ENCODE results near the gene PAPSS2. TPM values are rescaled to one million over a fixed set of nuclear protein-coding genes. Genes with fewer than 3 reads are reported as not detected.

Gene PAPSS2
- total and polyA plus RNA-seq, 4 donors = 24.3 to 86.5 (median 59.3) TPM

DNA sequence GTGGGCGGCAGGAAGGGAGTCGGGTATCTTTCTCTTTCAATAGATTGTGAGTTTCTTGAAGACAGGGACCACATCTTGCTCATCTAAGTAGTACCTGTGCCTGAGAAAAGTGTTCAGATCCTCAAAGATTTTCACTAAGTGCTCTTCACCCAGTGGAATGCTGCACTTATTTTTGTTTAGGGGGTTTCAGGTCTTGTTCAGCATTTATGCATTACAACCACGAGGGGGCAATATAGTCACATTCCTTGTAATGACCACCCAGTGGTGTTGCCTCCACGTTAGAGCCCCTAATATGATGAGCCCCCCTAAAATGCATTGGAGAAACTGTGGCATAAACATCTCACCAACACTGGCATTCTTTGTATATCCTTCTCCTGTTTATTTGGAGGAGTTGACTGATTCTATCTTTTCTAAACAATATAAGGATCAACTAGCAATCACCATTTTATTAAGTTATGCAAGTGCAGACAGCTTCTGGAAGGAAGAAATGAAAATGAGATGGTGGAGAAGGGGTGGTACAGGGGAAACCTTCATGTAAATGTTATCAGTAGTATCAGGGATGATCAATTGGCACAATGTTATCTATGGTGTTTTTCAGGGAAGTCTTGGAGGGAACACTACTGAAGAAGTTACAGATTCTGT, 3.1 kb upstream of the PAPSS2 start (continued):
- TF ChIP-seq RAD21 (IDR thresholded peaks at IDR 0.05) = peak; percentile 86 to 90
- no peak for TF ChIP-seq HNF4G (IDR thresholded peaks at IDR 0.05)
- no peak for TF ChIP-seq RXRA (IDR thresholded peaks at IDR 0.05)
- no peak for TF ChIP-seq JUND (IDR thresholded peaks at IDR 0.05)
- no peak for TF ChIP-seq GABPA (IDR thresholded peaks at IDR 0.05 in 1 of 2, conservative IDR thresholded peaks at IDR 0.05 in 1 of 2)

DNA sequence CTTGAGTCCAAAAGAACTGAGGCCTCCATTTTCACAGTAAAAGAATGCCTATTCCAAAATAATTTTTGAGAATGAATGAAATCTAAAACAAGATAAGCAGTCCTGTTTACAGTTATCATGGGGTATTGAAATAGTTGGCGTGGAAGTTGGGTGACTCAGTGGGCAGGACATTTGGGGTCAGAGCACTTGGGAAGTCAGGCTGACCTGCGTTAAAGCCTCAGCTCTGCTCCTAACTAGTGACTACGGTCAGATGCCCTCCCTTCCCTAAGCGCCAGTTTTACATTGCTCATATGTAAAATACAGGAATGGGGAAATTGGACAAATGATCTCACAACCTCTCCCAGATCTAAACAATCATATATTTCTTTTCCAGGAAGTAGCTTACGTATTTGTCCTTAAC, 2.3 kb upstream of the PAPSS2 start:
- Histone ChIP-seq H3K27ac (ENCODE audit: low read depth in 1 of 2, low read length in 2 of 2) (peak overlapping the region; percentile 1 to 12), H3K9me3 (ENCODE audit: control insufficient read depth in 4 of 4, low read length in 3 of 4) (no peaks in the 10 kb centered on the region), H3K27me3 (ENCODE audit: control insufficient read depth in 4 of 4, insufficient read depth in 4 of 4, low read length in 3 of 4) (no peaks in the 10 kb centered on the region), H3K4me1 (ENCODE audit: control insufficient read depth in 4 of 4, insufficient read depth in 4 of 4, low read length in 3 of 4) (peaks cover 5 to 36% (median 15%) of the 10 kb centered on the region in 4 donors), H3K36me3 (ENCODE audit: control insufficient read depth in 4 of 4, insufficient read depth in 3 of 4, low read depth in 1 of 4, low read length in 3 of 4) (no peaks in the 10 kb centered on the region), H3K4me3 (ENCODE audit: low read depth in 1 of 3, low read length in 3 of 3) (no peak overlapping the region), H3K9ac (ENCODE audit: low read depth in 1 of 2, low read length in 2 of 2) (peak overlapping the region in 1 of 2 donors; percentile 1)
- DNase-seq (ENCODE audit: low spot score) = no peak
- TF ChIP-seq, protein P1, sequence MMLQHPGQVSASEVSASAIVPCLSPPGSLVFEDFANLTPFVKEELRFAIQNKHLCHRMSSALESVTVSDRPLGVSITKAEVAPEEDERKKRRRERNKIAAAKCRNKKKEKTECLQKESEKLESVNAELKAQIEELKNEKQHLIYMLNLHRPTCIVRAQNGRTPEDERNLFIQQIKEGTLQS (IDR thresholded peaks at IDR 0.05) = no peak
- TF ChIP-seq NR2F2 (IDR thresholded peaks at IDR 0.05) (peak; percentile 72), TAF1 (conservative IDR thresholded peaks at IDR 0.05) (no peak), FOXA2 (IDR thresholded peaks at IDR 0.05) (no peak), FOXA1 (IDR thresholded peaks at IDR 0.05) (no peak), HNF4A (conservative IDR thresholded peaks at IDR 0.05) (no peak), REST (IDR thresholded peaks at IDR 0.05) (no peak), ZBTB33 (IDR thresholded peaks at IDR 0.05) (no peak), JUND (IDR thresholded peaks at IDR 0.05) (peak in 1 of 2 donors; percentile 57), CTCF (IDR thresholded peaks at IDR 0.05; ENCODE audit: low read depth, low read length, missing input control) (no peak), RAD21 (IDR thresholded peaks at IDR 0.05) (no peak), YY1 (IDR thresholded peaks at IDR 0.05) (peak; percentile 15)
- 71% methylated on average over 5 of the region's 5 CpGs for WGBS

All from liver (tissue), 9 donors.